SK-N-DZ (cell line): ENCODE data around the gene MMAB.

Experiments
- DNase-seq: peaks from one replicate; pipeline ENCODE4 v3.0.0-alpha.2; 2015; ENCODE audit warnings: low spot score

The MMAB gene

DNA sequence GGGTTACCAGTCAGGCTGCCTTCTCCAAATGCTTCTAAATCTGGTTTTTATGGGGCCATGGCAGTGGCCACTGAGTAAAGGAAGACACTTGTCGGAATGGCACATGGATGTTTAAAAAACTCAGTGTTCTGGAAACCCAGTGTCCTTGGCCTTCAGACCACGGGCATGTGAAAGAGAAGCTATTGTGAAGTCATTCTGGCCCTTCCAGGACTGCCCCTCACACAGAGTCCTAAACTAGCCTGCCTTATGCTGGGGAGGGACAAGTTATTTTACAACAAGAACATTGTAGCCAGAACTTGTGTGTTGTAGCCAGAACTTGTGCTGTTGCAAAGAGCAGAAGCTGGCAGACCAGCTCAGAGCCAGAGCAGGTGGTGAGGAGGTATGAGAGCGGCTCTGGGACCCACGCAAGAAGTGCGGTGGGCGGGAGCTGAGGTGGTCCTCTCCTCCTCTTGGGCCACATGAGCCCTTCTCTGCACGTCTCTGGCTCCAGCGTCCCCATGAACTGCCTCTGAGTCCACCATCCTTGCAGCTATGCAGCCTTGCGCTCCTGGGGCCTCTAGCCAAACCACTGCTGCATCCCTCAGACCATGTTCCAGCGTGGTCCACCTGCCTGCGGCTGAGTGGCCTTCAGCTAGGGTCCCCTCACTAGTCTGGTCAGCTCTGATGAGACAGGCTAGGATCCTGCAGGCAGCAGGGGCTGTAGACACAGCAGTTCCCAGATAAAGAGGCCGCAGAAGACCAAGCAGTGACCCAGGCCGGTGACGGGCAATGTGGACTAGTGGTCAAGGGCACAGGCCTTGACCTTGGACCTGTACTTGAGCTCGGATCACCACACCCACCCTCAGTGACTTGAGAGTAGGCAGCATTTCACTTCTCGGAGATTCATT lies 32.5 kb downstream of the MMAB start:
- no peak for DNase-seq

DNA sequence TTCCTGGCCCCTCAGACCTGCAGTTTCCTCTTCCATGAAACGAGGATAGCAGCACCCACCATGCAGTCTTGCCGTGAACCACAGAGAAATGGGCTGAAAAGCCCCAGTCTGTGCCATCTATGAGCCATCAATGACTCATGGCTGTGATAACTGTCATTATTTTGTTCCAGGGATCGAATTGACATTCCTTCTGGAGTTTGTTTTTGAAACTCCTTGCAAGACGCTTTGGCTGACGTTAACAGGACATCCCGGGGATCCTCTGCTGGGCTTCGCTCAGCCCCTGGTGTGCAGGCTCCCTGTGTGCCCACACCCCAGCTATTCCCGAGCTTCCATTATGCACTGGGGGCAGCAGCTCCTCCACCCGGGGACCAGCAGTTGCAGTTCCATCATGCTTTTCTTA lies 33.8 kb downstream of the MMAB start:
- DNase-seq = no peak

DNA sequence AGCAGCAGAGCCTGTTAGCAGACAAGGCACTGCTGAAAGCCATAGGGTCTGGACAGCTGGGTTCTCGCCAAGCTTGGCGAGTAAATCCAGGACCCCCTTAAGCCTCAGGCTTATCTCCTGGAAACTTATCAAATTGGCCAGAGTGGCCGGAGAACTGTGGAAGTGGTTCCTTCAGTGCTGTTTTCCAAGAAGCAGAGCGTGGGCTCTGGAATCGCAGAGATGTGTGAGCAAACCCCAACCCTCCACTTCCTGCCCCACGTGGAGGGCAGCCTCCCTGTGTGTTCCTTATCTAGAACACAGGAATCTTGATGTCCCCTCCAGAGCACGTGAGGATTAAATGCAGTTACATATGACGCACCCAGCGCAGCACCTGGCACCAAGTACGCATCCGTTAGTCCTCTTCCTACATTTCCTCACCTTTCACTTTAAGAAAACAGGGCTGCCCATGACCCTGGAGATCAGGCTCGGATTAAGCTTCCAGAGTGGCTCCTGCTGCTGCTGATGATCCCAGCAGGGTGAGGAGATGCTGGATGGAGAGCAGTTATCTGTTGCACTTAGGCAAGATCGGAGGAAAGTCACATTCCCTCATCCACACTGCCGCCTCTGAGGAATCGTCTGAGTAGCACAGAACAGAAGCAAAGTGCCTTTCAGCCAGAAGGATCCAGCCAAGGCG lies 35.0 kb downstream of the MMAB start:
- peak; percentile 37 for DNase-seq

DNA sequence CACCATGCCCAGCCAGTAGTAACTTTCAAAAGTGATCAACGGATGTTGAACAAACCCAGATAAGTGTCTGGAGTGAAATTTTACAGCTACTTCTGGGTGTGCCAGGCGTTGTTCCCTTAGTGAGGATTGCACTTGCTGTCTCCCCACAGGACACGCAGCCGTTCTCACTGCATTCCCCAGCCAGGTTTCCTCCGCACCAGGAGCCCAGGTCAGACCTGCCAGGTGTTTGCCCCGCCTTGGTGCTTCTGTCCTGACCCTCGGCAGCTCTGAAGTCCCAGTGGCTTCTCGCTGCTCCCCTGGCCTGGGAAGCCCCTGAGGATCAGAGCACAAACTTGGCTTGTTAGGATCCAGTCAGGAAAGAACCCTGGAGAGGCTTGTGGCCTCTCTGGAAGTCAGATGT lies 36.2 kb downstream of the MMAB start:
- no peak for DNase-seq

DNA sequence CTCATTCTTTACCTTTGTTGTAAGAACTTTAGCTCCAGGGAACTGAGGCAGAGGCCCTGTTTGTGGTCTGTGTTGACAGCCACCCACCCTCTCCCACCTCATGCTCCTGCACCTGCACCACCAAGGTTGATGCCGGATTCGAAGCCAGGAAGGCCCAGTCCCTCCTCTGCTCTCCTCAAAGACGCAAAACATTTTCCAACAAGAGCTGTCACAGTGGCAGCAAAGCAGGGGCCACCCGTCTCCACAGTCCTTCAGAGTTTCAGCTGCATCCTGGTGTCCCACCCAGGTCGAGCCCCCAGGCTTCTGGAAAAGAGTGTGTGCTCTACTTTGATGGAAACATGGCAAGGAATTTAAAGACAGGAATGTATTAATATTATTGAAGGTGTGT lies 37.4 kb downstream of the MMAB start:
- no peak for DNase-seq

DNA sequence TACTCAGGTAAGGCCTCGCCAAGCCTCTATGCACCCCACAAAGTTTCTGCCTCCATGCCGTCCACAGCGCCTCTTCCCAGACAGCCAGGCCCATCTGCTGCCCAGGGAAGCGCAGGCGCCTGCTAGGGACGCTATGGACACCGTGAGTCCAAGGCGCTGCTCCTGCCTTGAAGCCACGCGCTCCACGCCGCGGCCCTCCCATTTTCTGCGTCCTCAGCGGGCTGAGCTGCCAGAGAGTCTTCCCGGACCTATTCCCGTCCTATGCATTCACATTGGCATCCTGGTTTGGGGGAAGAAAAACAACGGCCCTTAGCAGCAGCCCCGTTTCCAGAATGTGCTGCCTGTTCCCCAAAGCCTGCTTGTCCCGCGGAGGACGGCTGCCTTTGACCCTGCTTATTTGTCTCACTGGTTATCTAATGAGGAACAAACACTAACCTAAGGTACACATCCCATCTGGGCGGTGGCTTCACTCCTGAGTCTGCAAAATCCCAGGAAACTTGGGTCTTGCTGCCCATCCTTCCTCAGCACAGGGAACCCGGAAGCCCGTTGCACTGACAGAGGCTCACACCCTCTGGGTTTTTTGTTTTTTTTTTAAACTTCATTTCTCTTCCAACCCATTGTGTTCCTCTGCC lies 38.0 kb downstream of the MMAB start:
- no peak for DNase-seq

DNA sequence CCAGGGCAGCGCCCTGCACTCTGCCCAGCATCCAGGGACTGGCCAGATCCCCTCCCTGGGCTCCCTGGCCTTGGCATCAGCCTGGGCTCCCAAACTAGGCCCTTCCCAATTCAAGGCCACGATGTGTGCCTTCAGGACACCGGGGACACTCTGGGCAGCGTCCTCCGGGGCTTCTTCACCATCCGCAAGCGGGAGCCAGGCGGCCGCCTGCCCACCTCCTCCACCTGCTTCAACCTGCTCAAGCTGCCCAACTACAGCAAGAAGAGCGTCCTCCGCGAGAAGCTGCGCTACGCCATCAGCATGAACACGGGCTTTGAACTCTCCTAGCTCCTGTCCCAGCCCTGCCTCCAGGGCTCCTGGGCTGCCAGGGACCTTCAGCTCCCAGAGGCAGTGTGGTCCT lies 38.8 kb downstream of the MMAB start:
- no peak for DNase-seq

DNA sequence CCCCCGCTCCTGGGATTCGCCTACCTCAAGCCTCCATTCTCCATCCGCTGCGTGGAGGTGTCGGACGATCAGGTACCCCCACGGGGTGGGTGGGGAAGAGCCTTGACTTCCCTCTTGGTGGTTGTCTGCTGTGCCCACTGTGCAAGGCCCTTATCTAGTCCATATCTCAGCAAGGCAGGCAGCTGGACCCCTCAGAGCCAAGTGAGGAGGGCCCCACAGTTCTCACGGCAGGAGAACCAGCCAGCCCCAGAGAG lies 39.9 kb downstream of the MMAB start:
- DNase-seq = no peak

DNA sequence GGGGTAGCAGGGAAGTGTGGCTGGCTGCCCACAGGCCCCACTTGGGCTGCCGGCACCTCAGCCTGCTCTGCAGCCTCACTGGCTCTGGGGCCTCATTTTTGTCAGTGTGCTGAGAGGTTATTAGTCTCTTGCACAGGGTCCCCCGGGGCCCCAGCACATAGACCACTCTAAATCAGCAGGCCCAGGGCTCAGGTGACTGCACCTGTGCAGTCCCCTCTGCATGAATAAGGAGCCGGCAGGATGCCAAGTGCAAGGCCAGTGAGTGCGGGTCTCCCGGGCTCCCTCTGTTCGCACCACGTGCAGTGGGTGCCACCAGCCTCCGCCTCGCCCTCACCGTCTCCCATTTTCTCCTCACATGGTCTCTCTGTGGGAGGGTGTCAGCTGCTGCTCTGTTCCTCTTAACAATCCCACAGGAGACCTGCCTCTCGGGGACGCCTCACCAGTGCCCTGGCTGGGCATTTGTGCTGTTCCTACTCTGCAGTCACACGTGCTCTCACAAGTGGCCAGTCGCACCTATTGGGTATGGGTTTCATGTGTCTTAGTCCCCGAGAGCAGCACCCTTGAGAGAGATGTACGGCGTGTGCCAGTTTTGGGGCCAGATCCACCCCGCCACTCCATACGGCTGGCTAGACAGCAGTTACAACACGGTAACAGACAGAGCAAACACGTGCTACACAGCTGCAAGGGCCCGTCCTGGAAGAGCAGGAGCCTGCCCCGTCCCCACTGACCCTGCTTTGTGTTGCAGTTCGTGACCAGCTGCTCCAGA lies 40.4 kb downstream of the MMAB start:
- DNase-seq = no peak

DNA sequence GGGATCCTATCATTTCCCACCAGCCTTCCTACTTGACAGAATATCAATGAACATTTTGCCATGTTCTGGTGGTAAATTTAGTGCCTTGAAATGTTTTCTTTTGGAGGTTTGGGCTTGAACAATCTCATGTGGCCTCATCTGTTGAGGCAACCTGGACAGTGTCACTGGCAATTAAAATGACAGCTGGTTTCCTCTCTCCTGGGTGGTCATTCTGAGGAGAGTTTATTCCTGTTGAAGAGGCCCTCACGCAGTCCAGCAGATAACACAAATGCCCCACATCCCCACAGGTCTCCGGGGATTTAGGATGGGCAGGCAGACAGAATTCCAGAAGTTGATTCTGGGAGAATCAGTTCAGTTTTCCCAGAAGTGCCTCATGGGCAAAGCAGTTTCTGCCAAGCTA lies 41.9 kb downstream of the MMAB start:
- peak; percentile 88 for DNase-seq

DNA sequence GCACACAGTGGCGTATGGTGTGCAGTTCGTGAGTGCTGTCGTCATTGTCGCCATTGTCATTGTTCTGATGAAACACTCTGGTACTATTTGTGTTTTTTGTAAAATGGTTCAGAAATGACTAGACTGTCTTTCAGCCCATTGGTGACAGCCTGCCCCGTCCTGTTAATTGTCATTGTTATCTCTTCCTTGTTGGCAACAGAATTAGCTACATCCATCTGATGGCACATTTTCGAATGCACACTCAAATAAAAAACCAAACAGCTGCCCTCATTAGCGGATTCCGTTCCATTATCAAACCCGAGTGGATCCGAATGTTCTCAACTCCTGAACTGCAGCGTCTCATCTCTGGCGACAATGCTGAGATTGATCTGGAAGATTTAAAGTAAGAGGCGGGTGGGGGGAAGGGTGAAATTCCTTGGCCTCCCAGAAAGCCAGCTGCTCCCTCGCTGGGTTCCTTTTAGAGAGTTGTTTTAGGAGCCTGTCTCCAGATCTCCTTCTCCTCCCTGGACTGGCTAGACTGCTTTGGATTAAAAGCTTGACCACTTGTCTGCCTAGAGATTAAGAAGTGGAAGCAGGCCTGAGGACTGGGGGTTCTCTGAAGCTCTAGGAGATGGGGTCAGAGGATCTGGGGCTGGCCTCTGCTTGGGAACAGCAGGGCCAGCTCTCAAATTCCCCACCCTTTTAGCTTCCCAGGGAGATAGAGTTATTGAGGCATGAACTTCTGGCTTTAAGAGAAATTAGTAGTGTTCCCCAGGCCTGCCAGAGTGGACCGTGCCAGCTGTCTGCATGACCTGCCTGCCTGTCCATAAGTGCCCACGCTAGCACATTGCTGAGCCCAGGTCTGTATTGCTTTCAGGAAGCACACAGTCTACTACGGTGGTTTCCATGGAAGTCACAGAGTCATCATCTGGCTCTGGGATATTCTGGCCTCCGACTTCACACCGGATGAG lies 43.3 kb downstream of the MMAB start:
- DNase-seq = peak; percentile 50

DNA sequence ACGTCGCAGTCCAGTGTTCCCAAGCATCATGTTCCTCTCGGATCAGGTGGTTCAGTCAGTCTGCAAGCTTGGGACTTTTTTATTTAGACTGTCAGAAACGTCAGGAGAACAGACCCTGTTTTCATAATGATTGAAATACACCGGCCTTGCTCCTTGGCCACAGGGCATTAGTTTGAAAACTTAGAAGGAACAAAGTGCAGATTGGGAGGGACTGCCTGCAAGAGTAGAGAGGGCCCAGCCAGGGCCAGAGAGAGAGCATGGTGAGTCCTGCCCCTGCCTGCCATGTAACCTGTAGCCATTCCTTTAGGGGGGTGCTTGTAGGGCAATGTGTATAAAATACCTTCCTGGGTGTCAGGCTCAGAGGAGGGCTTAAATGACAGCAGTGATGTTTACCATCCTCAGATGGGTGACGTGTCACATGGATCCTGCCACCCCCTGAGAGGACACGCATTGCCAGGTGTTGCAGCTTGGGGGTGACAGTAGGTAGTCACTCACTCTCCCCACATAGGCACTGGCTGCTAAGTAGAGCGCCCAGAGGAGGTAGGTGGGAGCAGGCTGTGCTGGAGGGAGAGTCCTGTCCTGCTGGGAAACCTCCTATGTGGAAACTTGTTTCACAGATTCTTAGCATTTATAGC lies 45.7 kb downstream of the MMAB start:
- DNase-seq = no peak

DNA sequence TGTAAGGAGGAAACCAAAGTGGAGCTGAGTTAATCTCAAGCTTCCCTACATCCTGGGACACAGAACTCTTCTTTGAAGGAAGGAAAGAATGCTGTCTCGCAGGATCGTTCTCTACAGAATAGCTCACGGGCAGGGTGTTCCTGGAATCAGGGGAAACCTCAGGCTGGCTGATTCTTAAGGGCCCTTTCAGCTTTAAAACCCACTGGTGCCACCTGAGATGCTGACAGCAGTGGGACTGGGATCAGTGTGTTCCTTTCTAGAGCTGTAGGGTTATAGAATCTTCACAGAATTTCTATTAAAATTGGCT lies 48.1 kb downstream of the MMAB start:
- no peak for DNase-seq

DNA sequence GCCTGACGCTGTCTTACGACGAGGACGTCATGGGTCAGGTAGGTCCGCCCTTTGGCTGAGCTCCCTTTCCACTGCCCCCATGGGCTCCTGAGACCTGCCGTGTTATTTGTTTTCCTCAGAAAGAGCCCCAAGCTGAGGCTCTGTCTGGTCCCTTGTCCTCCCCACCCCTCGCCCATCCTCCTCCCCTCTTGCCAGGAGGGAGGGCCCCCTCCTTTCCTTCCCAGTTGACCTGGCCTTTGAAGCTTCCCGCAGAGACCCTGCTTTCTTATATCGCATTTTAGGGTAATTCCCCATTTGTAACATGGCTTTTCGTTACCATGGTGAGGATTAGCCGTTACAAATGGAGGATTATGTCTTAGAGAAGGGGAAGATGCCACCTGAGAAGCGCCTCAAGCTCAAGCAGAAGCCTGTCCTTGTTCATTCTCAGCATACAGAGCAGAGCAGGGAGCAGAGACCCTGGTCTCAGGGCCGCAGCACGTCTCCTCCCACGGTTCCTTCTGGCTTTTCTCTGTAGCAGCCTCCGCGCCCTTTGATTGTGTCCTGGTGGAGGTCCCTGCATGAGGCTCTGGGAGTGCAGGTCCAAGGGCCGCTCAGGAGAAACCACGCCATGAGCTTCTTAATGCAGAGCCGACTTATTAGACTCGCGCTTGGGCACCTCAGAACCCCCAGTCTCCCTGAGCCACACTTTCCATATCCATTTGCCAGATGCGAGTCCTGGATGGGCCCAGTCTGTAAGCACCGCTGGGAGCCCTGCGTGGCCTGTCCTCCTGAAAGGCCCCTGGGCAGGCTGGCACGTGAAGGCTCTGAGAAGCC lies 48.6 kb downstream of the MMAB start:
- DNase-seq = no peak

DNA sequence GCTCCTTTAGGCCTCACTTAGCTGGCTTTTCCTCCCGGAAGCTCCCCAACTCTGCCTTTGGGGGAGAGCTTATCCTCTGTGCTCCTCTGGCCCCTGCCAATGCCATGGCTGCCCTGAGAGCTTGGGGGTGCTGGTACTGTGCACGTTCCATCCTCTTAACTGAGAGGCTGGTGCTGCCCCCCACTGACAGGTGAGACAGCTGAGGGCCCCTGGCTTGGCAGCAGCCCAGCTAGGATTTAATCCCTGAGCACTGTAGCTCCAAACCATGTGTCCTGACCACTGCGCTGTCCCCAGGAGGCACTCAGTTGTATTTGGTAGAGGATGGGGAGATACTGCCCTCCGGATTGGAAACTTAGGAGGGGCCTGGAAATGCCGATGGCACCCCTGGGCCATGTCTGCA lies 49.8 kb downstream of the MMAB start:
- no peak for DNase-seq

DNA sequence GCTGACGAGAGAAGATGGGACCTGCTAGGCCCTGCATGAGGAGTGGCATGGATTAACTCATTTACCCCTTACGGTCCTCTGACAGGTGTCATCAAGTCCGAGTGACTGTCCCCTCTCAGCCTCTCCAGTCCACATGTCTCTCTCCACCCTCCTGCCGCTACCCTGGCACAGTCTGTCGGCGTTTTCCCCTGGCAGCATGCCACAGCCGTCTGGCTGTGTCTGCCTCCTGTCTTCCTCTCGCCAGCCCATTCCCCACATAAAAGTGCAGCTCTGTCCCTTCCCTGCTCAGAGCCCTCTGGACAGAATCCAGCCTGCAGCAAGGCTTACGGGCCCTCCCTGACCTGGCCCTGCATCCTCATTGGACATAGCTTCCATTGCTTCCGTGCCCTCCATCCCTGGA lies 50.2 kb downstream of the MMAB start:
- DNase-seq = peak; percentile 35

DNA sequence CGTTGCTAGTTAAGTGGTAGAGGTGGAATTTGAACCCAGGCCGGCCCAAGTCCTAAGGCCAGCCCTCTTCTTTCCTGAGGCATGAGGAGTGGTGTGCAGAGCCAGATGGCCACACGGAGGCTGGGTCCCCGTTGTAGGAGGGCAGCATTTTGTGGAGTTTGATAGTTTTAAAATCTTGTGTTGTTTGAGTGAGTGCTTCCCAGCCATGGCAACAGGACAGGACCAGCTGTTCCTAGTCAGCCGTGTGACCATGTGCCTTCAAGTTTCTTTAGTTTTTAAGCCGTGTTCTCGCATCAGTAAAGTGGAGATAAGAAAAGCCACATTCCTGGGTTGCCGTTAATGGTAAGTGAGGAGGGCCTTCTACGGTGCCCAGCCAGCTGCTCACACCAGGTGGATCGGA lies 51.5 kb downstream of the MMAB start:
- no peak for DNase-seq

DNA sequence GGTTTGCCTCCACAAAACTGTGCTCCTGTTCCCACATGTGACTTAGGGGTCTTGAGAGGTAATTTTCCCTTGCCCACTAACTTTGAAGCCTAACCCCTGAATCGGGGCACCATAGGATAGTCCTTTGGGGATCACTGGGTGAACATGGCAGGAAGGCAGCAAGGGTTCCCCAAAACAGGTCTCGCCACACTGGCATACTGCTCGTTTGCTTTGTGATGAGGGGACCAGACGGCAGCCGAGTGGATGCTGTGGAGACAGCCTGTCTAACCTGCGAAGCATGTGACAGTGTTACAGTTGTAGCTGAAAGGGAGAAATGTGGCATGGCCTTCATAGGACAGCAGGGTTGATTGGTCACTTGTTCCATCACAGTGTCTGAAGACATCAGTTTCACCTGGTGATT lies 53.5 kb downstream of the MMAB start:
- DNase-seq = no peak

DNA sequence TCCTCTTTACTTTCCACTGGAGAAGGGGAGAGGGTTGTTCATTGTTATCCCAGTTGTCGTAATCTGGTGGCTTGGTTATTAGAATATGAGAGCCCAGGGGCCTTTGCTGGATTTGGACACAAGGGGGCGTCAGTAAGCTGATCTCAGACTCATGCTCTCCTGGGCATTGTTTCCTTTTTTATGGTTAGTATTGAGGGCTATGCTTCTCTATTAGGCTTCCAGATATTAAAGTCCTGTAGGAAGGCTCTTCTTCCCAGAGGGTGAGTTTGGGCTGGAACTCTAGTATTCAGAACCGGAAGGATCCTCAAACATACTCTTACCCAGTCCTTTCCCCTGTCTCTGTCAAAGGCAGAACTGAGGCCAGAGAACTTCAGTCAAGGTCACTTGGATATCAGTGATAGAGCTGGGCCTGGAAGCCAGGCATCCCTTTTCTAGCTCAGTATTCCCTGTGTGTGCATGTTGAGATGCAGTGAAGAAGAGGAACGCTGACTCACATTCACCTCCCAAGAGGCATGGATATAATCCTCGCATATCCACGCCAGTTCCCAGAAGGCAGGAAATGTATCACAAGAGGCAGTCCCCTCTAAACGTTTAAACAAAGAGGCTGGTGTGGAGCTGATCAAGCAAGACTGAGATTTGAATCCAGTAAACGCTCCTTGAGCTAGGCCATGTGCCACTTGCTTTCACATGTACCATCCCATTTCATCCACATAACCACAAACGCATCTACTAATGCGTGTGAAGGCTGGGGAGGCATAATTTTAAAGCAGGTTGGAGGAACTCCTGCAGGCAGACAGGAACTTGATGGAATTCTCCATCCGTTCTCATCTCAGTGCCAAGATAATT lies 54.3 kb downstream of the MMAB start:
- DNase-seq = peak; percentile 55
